ENCODE measurements around the gene CHMP2A. TPM values are rescaled to one million over a fixed set of nuclear protein-coding genes. Genes with fewer than 3 reads are reported as not detected.

The CHMP2A gene
- total and polyA plus RNA-seq, 4 donors: 58.0 to 107 (median 83.3) TPM

DNA sequence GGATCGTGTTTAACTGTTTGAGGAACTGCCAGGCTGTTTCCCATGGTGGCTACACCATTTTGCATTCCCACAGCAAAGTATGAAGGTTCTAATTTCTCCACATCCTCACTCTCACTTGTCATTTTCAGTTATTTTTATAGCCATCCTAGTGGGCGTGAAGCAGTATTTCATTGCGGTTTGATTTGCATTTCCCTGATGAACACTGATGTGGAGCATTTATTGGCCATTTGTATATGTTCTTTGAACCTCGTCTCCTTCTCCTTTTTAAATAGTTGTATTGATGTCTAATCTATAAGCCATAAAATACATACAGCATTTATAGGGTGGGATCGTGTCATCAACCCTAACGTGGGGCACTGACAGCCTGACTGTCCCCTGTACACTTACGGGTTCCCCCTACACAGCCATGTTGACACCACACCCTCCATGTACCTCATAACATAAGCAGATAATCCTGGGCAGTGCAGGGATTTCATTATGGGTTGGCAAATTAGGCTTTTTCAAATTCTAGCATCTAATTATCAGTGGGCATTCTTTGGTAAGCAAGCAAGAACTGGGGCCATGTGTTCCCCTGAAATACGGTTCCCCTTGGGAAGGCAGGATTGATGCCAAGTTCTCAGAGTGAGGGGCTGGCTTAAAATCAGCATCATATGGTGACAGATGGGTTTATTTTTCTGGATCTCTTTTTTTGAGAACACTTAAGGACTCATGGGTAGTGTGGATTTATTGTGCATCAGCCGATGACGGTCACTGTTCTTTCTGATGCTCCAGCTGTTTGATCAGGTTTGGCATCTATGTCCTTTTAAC lies 23.7 kb downstream of the CHMP2A start:
- H3K9ac ChIP-seq (ENCODE audit: low read depth in 1 of 2, low read length in 2 of 2): no peak overlapping the region
- TF ChIP-seq SP1 (IDR thresholded peaks at IDR 0.05): no peak
- TF ChIP-seq, protein P1, sequence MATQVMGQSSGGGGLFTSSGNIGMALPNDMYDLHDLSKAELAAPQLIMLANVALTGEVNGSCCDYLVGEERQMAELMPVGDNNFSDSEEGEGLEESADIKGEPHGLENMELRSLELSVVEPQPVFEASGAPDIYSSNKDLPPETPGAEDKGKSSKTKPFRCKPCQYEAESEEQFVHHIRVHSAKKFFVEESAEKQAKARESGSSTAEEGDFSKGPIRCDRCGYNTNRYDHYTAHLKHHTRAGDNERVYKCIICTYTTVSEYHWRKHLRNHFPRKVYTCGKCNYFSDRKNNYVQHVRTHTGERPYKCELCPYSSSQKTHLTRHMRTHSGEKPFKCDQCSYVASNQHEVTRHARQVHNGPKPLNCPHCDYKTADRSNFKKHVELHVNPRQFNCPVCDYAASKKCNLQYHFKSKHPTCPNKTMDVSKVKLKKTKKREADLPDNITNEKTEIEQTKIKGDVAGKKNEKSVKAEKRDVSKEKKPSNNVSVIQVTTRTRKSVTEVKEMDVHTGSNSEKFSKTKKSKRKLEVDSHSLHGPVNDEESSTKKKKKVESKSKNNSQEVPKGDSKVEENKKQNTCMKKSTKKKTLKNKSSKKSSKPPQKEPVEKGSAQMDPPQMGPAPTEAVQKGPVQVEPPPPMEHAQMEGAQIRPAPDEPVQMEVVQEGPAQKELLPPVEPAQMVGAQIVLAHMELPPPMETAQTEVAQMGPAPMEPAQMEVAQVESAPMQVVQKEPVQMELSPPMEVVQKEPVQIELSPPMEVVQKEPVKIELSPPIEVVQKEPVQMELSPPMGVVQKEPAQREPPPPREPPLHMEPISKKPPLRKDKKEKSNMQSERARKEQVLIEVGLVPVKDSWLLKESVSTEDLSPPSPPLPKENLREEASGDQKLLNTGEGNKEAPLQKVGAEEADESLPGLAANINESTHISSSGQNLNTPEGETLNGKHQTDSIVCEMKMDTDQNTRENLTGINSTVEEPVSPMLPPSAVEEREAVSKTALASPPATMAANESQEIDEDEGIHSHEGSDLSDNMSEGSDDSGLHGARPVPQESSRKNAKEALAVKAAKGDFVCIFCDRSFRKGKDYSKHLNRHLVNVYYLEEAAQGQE (IDR thresholded peaks at IDR 0.05): no peak
- no peak for TF ChIP-seq EGR1 (IDR thresholded peaks at IDR 0.05; ENCODE audit: low read depth in 2 of 2)
- TF ChIP-seq GABPA (IDR thresholded peaks at IDR 0.05 in 1 of 2, conservative IDR thresholded peaks at IDR 0.05 in 1 of 2): no peak
- no peak for TF ChIP-seq NR2F2 (IDR thresholded peaks at IDR 0.05)
- TF ChIP-seq HNF4A (conservative IDR thresholded peaks at IDR 0.05): no peak
- no peak for TF ChIP-seq TAF1 (conservative IDR thresholded peaks at IDR 0.05)
- WGBS: 71% methylated on average over 10 of the region's 10 CpGs
- no peak overlapping the region for H3K4me3 ChIP-seq (ENCODE audit: low read depth in 1 of 3, low read length in 3 of 3)
- no peaks in the 10 kb centered on the region for H3K27me3 ChIP-seq (ENCODE audit: control insufficient read depth in 4 of 4, insufficient read depth in 4 of 4, low read length in 3 of 4)
- H3K9me3 ChIP-seq (ENCODE audit: control insufficient read depth in 4 of 4, low read length in 3 of 4): no peaks in the 10 kb centered on the region
- DNase-seq (ENCODE audit: low spot score): no peak
- H3K27ac ChIP-seq (ENCODE audit: low read depth in 1 of 2, low read length in 2 of 2): no peak overlapping the region
- no peaks in the 10 kb centered on the region for H3K4me1 ChIP-seq (ENCODE audit: control insufficient read depth in 4 of 4, insufficient read depth in 4 of 4, low read length in 3 of 4)
- H3K36me3 ChIP-seq (ENCODE audit: control insufficient read depth in 4 of 4, insufficient read depth in 3 of 4, low read depth in 1 of 4, low read length in 3 of 4): no peaks in the 10 kb centered on the region

DNA sequence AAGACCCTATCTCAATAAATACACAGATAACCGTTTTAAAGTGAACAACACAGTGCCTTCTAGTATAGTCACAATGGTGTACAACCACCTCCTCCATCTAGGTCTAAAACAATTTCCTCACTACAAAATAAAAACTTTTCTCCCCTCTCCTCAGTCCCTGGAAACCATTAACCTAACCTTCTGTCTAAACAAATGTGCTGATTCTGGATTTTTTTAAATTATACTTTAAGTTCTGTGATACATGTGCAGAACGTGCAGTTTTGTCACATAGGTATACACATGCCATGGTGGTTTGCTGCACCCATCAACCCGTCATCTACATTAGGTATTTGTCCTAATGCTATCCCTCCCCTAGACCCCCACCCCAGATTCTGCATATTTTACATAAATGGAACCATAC lies 25.5 kb downstream of the CHMP2A start:
- 73% methylated on average over 3 of the region's 3 CpGs for WGBS
- Histone ChIP-seq H3K27ac (ENCODE audit: low read depth in 1 of 2, low read length in 2 of 2) (no peak overlapping the region), H3K4me1 (ENCODE audit: control insufficient read depth in 4 of 4, insufficient read depth in 4 of 4, low read length in 3 of 4) (no peaks in the 10 kb centered on the region), H3K36me3 (ENCODE audit: control insufficient read depth in 4 of 4, insufficient read depth in 3 of 4, low read depth in 1 of 4, low read length in 3 of 4) (no peaks in the 10 kb centered on the region), H3K4me3 (ENCODE audit: low read depth in 1 of 3, low read length in 3 of 3) (no peak overlapping the region), H3K9me3 (ENCODE audit: control insufficient read depth in 4 of 4, low read length in 3 of 4) (no peaks in the 10 kb centered on the region), H3K9ac (ENCODE audit: low read depth in 1 of 2, low read length in 2 of 2) (no peak overlapping the region), H3K27me3 (ENCODE audit: control insufficient read depth in 4 of 4, insufficient read depth in 4 of 4, low read length in 3 of 4) (no peaks in the 10 kb centered on the region)
- DNase-seq (ENCODE audit: low spot score): no peak
- TF ChIP-seq EGR1 (IDR thresholded peaks at IDR 0.05; ENCODE audit: low read depth in 2 of 2) (no peak), JUND (IDR thresholded peaks at IDR 0.05) (no peak), YY1 (IDR thresholded peaks at IDR 0.05) (no peak), GABPA (IDR thresholded peaks at IDR 0.05 in 1 of 2, conservative IDR thresholded peaks at IDR 0.05 in 1 of 2) (no peak)

DNA sequence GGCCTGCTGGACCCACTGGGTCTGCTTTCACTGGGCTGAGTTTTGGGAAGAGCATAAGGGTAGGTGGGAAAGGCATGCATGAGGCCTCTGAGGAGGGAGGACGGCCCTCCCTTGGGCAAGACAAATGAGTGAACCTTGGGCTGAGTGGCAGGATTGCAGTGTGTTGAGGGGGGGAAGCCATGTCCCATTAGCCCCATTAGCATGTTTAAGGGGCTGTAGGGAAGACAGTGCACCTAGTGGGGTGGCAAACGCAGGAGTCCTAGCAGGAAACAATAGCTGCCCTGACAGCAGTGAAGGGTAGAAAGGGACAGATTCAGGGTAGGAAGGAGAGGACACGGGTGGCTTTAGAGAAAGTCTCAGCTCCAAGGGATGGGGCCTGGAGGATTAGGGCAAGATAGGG lies 32.2 kb downstream of the CHMP2A start:
- peaks cover 2 to 23% (median 19%) of the 10 kb centered on the region in 4 donors for H3K4me1 ChIP-seq (ENCODE audit: control insufficient read depth in 4 of 4, insufficient read depth in 4 of 4, low read length in 3 of 4)
- TF ChIP-seq EGR1 (IDR thresholded peaks at IDR 0.05; ENCODE audit: low read depth in 2 of 2): no peak
- no peak for TF ChIP-seq FOXA2 (IDR thresholded peaks at IDR 0.05)
- TF ChIP-seq RAD21 (IDR thresholded peaks at IDR 0.05): no peak
- TF ChIP-seq TAF1 (conservative IDR thresholded peaks at IDR 0.05): no peak
- no peak for TF ChIP-seq RXRA (IDR thresholded peaks at IDR 0.05)
- TF ChIP-seq NR2F2 (IDR thresholded peaks at IDR 0.05): no peak
- TF ChIP-seq YY1 (IDR thresholded peaks at IDR 0.05): no peak
- TF ChIP-seq, protein P2, sequence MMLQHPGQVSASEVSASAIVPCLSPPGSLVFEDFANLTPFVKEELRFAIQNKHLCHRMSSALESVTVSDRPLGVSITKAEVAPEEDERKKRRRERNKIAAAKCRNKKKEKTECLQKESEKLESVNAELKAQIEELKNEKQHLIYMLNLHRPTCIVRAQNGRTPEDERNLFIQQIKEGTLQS (IDR thresholded peaks at IDR 0.05): no peak
- no peak for TF ChIP-seq FOXA1 (IDR thresholded peaks at IDR 0.05)
- TF ChIP-seq, protein P3, sequence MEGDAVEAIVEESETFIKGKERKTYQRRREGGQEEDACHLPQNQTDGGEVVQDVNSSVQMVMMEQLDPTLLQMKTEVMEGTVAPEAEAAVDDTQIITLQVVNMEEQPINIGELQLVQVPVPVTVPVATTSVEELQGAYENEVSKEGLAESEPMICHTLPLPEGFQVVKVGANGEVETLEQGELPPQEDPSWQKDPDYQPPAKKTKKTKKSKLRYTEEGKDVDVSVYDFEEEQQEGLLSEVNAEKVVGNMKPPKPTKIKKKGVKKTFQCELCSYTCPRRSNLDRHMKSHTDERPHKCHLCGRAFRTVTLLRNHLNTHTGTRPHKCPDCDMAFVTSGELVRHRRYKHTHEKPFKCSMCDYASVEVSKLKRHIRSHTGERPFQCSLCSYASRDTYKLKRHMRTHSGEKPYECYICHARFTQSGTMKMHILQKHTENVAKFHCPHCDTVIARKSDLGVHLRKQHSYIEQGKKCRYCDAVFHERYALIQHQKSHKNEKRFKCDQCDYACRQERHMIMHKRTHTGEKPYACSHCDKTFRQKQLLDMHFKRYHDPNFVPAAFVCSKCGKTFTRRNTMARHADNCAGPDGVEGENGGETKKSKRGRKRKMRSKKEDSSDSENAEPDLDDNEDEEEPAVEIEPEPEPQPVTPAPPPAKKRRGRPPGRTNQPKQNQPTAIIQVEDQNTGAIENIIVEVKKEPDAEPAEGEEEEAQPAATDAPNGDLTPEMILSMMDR (IDR thresholded peaks at IDR 0.05; ENCODE audit: low read depth, low read length, missing input control): no peak
- WGBS: 95% methylated on average over 3 of the region's 3 CpGs
- no peak overlapping the region for H3K27ac ChIP-seq (ENCODE audit: low read depth in 1 of 2, low read length in 2 of 2)
- H3K9me3 ChIP-seq (ENCODE audit: control insufficient read depth in 4 of 4, low read length in 3 of 4): no peaks in the 10 kb centered on the region
- H3K4me3 ChIP-seq (ENCODE audit: low read depth in 1 of 3, low read length in 3 of 3): no peak overlapping the region
- no peaks in the 10 kb centered on the region for H3K27me3 ChIP-seq (ENCODE audit: control insufficient read depth in 4 of 4, insufficient read depth in 4 of 4, low read length in 3 of 4)
- DNase-seq (ENCODE audit: low spot score): no peak
- H3K9ac ChIP-seq (ENCODE audit: low read depth in 1 of 2, low read length in 2 of 2): no peak overlapping the region
- H3K36me3 ChIP-seq (ENCODE audit: control insufficient read depth in 4 of 4, insufficient read depth in 3 of 4, low read depth in 1 of 4, low read length in 3 of 4): no peaks in the 10 kb centered on the region
